Measurements from ENCODE around the gene FAM221B.

The FAM221B gene, protein sequence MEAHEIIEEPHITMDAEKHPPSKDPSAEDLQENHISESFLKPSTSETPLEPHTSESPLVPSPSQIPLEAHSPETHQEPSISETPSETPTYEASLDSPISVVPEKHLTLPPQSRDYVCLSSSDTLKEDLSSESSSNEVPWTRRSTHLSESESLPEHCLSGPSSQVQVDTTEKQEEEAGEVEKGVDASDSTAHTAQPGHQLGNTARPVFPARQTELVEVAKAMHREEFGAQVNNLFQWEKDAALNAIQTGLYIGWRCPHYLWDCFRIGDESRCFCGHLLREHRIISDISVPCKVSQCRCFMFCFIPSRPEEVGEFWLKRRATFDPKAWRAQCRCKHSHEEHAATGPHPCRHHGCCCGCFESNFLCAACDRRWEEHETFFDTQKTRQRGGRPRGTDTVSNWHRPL

DNA sequence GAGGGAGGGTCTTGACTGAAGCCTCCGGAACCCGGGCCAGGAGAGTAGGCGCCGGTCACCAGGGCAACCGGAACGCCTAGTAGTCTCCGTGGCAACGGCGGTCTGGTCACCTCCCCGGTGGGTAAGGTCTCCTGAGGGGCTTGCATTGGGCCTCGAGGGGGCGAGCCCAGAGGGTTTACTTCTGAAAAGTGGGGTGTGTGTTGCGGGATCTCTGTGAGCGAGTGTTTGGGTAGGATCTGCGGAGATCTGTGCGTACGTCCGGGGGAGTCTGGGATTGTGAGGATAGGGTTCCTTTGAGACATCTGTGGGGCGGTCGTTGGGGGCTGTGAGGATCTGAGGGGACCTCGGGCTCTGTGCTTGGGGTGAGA is at the start of gene FAM221B:
Gene FAM221B, minus strand, starts transcription at position 17 of the 368 bp plus-strand sequence. CDS start 2,571 bp downstream, outside the sequence.
- H3K4me3 ChIP-seq (ENCODE audit: insufficient read length, low read depth): peak within 1 kb of the TSS; percentile 52
- H3K36me3 ChIP-seq (ENCODE audit: insufficient read depth, insufficient read length, low read length): no peaks in the 10 kb centered on the region
- no peaks in the 10 kb centered on the region for H3K27me3 ChIP-seq (ENCODE audit: insufficient read depth, insufficient read length)
- no peak for DNase-seq (ENCODE audit: low read depth, low spot score)
- no peaks in the 10 kb centered on the region for H3K9me3 ChIP-seq (ENCODE audit: insufficient read depth, low read length)
- H3K4me1 ChIP-seq (ENCODE audit: insufficient read depth, insufficient read length): no peaks in the 10 kb centered on the region
- TF ChIP-seq ZNF274 (IDR thresholded peaks at IDR 0.05; ENCODE audit: low read depth, low read length): no peak
- no peak for TF ChIP-seq YY1 (IDR thresholded peaks at IDR 0.05; ENCODE audit: insufficient read depth, insufficient read length)
- TF ChIP-seq SUZ12 (IDR thresholded peaks at IDR 0.05; ENCODE audit: extremely low read depth, insufficient read depth, insufficient read length): no peak
- H3K9ac ChIP-seq (ENCODE audit: insufficient read length, low read depth): peak within 1 kb of the TSS; percentile 74

DNA sequence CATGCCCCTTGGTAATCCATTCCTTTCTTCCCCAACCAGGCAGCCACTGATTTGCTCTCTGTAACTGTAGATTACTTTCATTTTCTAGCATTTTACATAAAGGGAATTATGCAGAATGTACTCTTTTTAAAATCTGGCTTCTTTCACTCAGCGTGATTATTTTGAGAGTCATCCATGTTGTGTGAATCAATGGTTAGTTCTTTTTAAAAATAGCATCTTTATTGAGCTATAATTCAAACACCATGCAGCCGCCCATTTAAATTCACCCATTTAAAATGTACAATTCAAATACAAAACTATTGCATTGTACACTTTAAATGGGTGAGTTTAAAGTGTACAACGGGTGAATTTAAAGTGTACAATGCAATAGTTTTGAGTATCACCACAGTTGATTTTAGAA is 44.0 kb upstream of the FAM221B start:
- TF ChIP-seq YY1 (IDR thresholded peaks at IDR 0.05; ENCODE audit: insufficient read depth, insufficient read length) (no peak), ZNF274 (IDR thresholded peaks at IDR 0.05; ENCODE audit: low read depth, low read length) (no peak), SUZ12 (IDR thresholded peaks at IDR 0.05; ENCODE audit: extremely low read depth, insufficient read depth, insufficient read length) (no peak)
- H3K4me1 ChIP-seq (ENCODE audit: insufficient read depth, insufficient read length): peaks cover 15% of the 10 kb centered on the region
- H3K27me3 ChIP-seq (ENCODE audit: insufficient read depth, insufficient read length): peaks cover 3% of the 10 kb centered on the region
- no peak overlapping the region for H3K9ac ChIP-seq (ENCODE audit: insufficient read length, low read depth)
- DNase-seq (ENCODE audit: low read depth, low spot score): no peak
- H3K36me3 ChIP-seq (ENCODE audit: insufficient read depth, insufficient read length, low read length): no peaks in the 10 kb centered on the region
- peaks cover 15% of the 10 kb centered on the region for H3K9me3 ChIP-seq (ENCODE audit: insufficient read depth, low read length)
- no peak overlapping the region for H3K4me3 ChIP-seq (ENCODE audit: insufficient read length, low read depth)

DNA sequence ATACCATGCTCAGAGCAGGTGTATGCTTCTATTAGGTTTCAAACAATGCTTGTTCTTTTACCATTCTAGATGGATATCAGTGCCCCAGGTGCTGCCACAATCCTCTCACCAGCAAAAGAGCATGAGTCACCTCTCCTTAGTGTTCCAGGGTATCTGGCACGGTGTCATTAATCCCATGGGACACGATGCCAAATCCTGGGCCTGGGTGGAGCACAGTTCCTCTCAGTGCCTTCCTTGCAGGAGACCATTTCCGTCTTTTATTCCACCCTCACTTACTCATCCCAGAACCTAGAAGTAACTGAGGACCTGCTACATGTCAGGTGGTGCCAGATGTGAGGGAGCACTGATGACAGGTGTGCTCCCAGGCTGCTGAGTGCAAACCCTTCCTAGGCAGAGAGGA is 43.0 kb upstream of the FAM221B start:
- peaks cover 15% of the 10 kb centered on the region for H3K4me1 ChIP-seq (ENCODE audit: insufficient read depth, insufficient read length)

DNA sequence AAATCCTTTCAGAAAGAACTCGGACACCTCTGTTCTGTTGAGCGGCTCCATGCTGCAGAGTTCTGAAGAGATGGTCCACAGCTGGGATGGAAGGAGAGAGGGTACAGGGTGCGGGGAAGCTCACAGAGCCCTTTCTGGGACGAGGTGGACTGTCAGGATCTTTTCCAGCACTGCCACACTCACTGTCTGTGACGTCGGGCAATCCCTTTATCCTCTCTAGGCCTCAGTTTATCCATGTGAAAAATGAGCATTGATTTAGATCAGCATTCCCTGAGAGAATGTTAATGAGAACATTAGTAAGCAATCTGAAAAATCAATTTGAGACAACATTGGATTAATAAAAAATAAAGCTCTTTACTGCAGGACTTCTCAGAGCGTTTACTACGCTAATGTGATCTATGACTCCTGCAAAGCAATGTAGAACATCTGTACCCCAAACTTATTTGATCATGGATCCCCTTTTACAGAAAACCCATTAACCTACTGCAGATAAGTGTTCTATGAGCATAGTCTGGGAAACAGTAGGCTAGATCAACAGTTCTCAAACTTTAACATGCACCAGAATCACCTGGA is 41.9 kb upstream of the FAM221B start, which contains the start of gene OR13J1:
Gene OR13J1, minus strand, starts transcription at position 51 of the 573 bp plus-strand sequence. Its CDS starts 0 bp downstream, at position 51.
- no peak for TF ChIP-seq YY1 (IDR thresholded peaks at IDR 0.05; ENCODE audit: insufficient read depth, insufficient read length)
- no peak for TF ChIP-seq SUZ12 (IDR thresholded peaks at IDR 0.05; ENCODE audit: extremely low read depth, insufficient read depth, insufficient read length)
- no peak for TF ChIP-seq ZNF274 (IDR thresholded peaks at IDR 0.05; ENCODE audit: low read depth, low read length)
- H3K9me3 ChIP-seq (ENCODE audit: insufficient read depth, low read length): no peaks in the 10 kb centered on the region

More for the DNA sequence above, 43.0 kb upstream of the FAM221B start:
- Histone ChIP-seq H3K27me3 (ENCODE audit: insufficient read depth, insufficient read length) (peaks cover 3% of the 10 kb centered on the region), H3K4me3 (ENCODE audit: insufficient read length, low read depth) (no peak overlapping the region), H3K9ac (ENCODE audit: insufficient read length, low read depth) (no peak overlapping the region), H3K9me3 (ENCODE audit: insufficient read depth, low read length) (peaks cover 6% of the 10 kb centered on the region), H3K36me3 (ENCODE audit: insufficient read depth, insufficient read length, low read length) (no peaks in the 10 kb centered on the region)
- TF ChIP-seq ZNF274 (IDR thresholded peaks at IDR 0.05; ENCODE audit: low read depth, low read length) (no peak), SUZ12 (IDR thresholded peaks at IDR 0.05; ENCODE audit: extremely low read depth, insufficient read depth, insufficient read length) (no peak), YY1 (IDR thresholded peaks at IDR 0.05; ENCODE audit: insufficient read depth, insufficient read length) (no peak)
- DNase-seq (ENCODE audit: low read depth, low spot score): no peak

DNA sequence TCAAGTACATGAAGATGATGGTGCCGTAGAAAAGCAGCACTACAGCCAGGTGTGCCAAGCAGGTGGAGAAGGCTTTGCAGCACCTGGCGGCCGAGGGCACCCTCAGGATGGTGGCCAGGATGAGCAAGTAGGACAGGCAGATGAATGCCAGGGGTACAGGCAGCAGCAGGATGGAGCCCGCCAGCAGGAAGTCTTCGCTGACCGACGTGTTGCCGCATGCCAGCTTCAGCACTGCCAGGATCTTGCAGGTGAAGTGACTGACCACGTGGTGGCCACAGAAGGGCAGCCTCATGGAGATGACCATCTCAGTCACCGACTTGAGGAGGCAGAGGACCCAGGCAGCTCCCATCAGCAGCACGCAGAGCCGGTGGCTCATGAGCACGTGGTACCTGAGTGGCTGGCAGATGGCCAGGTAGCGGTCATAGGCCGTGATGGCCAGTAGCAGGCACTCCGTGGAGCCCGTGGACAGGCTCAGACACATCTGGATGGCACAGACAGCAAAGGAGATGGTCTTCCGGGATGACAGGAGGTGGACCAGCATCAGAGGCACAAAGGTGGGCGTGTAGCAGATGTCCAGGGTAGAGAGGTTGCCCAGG is 41.2 kb upstream of the FAM221B start:
- no peak overlapping the region for H3K4me3 ChIP-seq (ENCODE audit: insufficient read length, low read depth)
- H3K9me3 ChIP-seq (ENCODE audit: insufficient read depth, low read length): no peaks in the 10 kb centered on the region
- DNase-seq (ENCODE audit: low read depth, low spot score): no peak
- peaks cover 15% of the 10 kb centered on the region for H3K4me1 ChIP-seq (ENCODE audit: insufficient read depth, insufficient read length)
- no peaks in the 10 kb centered on the region for H3K36me3 ChIP-seq (ENCODE audit: insufficient read depth, insufficient read length, low read length)
- H3K9ac ChIP-seq (ENCODE audit: insufficient read length, low read depth): no peak overlapping the region
- TF ChIP-seq ZNF274 (IDR thresholded peaks at IDR 0.05; ENCODE audit: low read depth, low read length) (no peak), SUZ12 (IDR thresholded peaks at IDR 0.05; ENCODE audit: extremely low read depth, insufficient read depth, insufficient read length) (no peak), YY1 (IDR thresholded peaks at IDR 0.05; ENCODE audit: insufficient read depth, insufficient read length) (no peak)
- peaks cover 3% of the 10 kb centered on the region for H3K27me3 ChIP-seq (ENCODE audit: insufficient read depth, insufficient read length)

More for the DNA sequence above, 41.9 kb upstream of the FAM221B start, which contains the start of gene OR13J1:
- H3K9ac ChIP-seq (ENCODE audit: insufficient read length, low read depth): no peak within 1 kb of the TSS
- H3K4me3 ChIP-seq (ENCODE audit: insufficient read length, low read depth): no peak within 1 kb of the TSS
- DNase-seq (ENCODE audit: low read depth, low spot score): no peak
- H3K27me3 ChIP-seq (ENCODE audit: insufficient read depth, insufficient read length): peaks cover 3% of the 10 kb centered on the region
- no peaks in the 10 kb centered on the region for H3K36me3 ChIP-seq (ENCODE audit: insufficient read depth, insufficient read length, low read length)
- H3K4me1 ChIP-seq (ENCODE audit: insufficient read depth, insufficient read length): peaks cover 15% of the 10 kb centered on the region

DNA sequence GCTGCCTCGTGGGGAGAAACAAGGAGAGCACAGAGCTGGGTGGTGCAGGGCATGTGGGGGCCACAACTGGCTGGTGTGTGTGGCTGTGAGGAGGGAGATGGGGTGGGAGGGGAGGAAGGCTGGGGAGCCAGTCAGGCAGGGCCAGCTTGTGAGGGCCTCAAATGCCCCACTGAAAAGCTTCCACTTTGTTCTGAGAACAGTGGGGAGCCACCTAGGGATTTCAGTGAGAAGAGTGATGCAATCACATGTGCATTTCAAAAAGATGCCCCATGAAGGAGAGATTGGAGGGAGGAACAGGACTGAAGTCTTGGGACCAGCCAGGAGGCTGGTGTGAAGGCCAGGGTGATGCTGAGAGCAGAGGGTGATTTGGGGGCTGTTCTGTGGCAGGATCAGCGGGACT is 40.4 kb upstream of the FAM221B start:
- peak; percentile 32 for DNase-seq (ENCODE audit: low read depth, low spot score)
- no peak overlapping the region for H3K4me3 ChIP-seq (ENCODE audit: insufficient read length, low read depth)
- H3K9ac ChIP-seq (ENCODE audit: insufficient read length, low read depth): no peak overlapping the region
- no peaks in the 10 kb centered on the region for H3K36me3 ChIP-seq (ENCODE audit: insufficient read depth, insufficient read length, low read length)
- H3K4me1 ChIP-seq (ENCODE audit: insufficient read depth, insufficient read length): peaks cover 15% of the 10 kb centered on the region
- H3K9me3 ChIP-seq (ENCODE audit: insufficient read depth, low read length): no peaks in the 10 kb centered on the region
- peaks cover 3% of the 10 kb centered on the region for H3K27me3 ChIP-seq (ENCODE audit: insufficient read depth, insufficient read length)
- TF ChIP-seq ZNF274 (IDR thresholded peaks at IDR 0.05; ENCODE audit: low read depth, low read length) (no peak), YY1 (IDR thresholded peaks at IDR 0.05; ENCODE audit: insufficient read depth, insufficient read length) (no peak), SUZ12 (IDR thresholded peaks at IDR 0.05; ENCODE audit: extremely low read depth, insufficient read depth, insufficient read length) (no peak)

DNA sequence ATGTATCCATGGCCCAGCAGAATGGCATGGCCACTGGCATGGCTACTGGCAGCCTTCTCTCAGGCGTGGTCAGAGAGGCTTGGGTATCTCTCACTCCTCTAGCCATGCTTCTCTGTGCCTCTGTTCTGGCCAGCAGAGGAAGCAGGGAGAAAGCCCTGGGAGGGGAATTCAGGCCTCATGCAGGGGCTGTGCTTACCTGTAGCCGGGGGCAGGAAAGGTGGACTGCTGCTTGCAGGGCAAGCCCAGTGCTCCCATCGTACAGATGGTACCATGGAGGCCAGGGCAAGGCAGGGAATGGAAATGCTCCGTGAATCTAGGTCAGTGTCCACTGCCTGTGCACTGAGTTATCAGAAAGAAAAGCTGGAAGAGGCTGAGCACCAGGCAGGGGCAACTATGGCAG is 39.0 kb upstream of the FAM221B start:
- no peak for TF ChIP-seq ZNF274 (IDR thresholded peaks at IDR 0.05; ENCODE audit: low read depth, low read length)
- no peak for TF ChIP-seq SUZ12 (IDR thresholded peaks at IDR 0.05; ENCODE audit: extremely low read depth, insufficient read depth, insufficient read length)
- no peak for TF ChIP-seq YY1 (IDR thresholded peaks at IDR 0.05; ENCODE audit: insufficient read depth, insufficient read length)
- H3K4me3 ChIP-seq (ENCODE audit: insufficient read length, low read depth): no peak overlapping the region
- no peak for DNase-seq (ENCODE audit: low read depth, low spot score)
- H3K36me3 ChIP-seq (ENCODE audit: insufficient read depth, insufficient read length, low read length): no peaks in the 10 kb centered on the region
- peaks cover 3% of the 10 kb centered on the region for H3K27me3 ChIP-seq (ENCODE audit: insufficient read depth, insufficient read length)
- H3K9me3 ChIP-seq (ENCODE audit: insufficient read depth, low read length): no peaks in the 10 kb centered on the region
- no peak overlapping the region for H3K9ac ChIP-seq (ENCODE audit: insufficient read length, low read depth)
- H3K4me1 ChIP-seq (ENCODE audit: insufficient read depth, insufficient read length): peaks cover 15% of the 10 kb centered on the region

Measured in NT2/D1 (cell line).